HG03039 (cell line): ENCODE measurements around the gene CAMKMT.

Experiments used
- ATAC-seq: cut with Tn5 transposase; IDR thresholded peaks from one replicate; pipeline ENCODE4 v1.9.1; 2021; ENCODE audit warnings: mild to moderate bottlenecking, moderate library complexity; ENCODE audit not compliant: unreplicated experiment

CAMKMT gene

GRCh38 chr2:44723921-44724320, 362.2 kb downstream of the CAMKMT start:
- ATAC-seq: no peak

- ATAC-seq: no peak
Observed at GRCh38 chr2:44730593-44730992, 368.8 kb downstream of the CAMKMT start.

GRCh38 chr2:44731505-44731904, 369.8 kb downstream of the CAMKMT start:
- ATAC-seq: peak; percentile 87

- ATAC-seq: no peak
Observed at GRCh38 chr2:44736270-44736942, 374.7 kb downstream of the CAMKMT start.

- no peak for ATAC-seq
Observed at GRCh38 chr2:44740678-44741077, 378.9 kb downstream of the CAMKMT start.

GRCh38 chr2:44741507-44741906, 379.8 kb downstream of the CAMKMT start:
- ATAC-seq: no peak

- ATAC-seq: no peak
Observed at GRCh38 chr2:44742057-44742456, 380.3 kb downstream of the CAMKMT start.

GRCh38 chr2:44743473-44743872, 381.7 kb downstream of the CAMKMT start:
- no peak for ATAC-seq

- no peak for ATAC-seq
Observed at GRCh38 chr2:44744961-44745892, 383.5 kb downstream of the CAMKMT start.

- ATAC-seq: no peak
Observed at GRCh38 chr2:44745922-44746766, 384.4 kb downstream of the CAMKMT start.

GRCh38 chr2:44746856-44747615, 385.3 kb downstream of the CAMKMT start:
- ATAC-seq: no peak

- no peak for ATAC-seq
Observed at GRCh38 chr2:44747794-44748193, 386.0 kb downstream of the CAMKMT start.

- no peak for ATAC-seq
Observed at GRCh38 chr2:44751754-44752479, 390.2 kb downstream of the CAMKMT start.

GRCh38 chr2:44752761-44753160, 391.0 kb downstream of the CAMKMT start:
- ATAC-seq: no peak

GRCh38 chr2:44753552-44754285, 392.0 kb downstream of the CAMKMT start:
- no peak for ATAC-seq

GRCh38 chr2:44758591-44758990, 396.8 kb downstream of the CAMKMT start:
- ATAC-seq: no peak

- ATAC-seq: no peak
Observed at GRCh38 chr2:44759823-44760222, 398.1 kb downstream of the CAMKMT start.

GRCh38 chr2:44763275-44763782, 401.6 kb downstream of the CAMKMT start:
- no peak for ATAC-seq

GRCh38 chr2:44766220-44766619, 404.5 kb downstream of the CAMKMT start:
- ATAC-seq: no peak
